H1 (cell line): ENCODE data around the gene RNU5D-1. TPM values are rescaled to one million over a fixed set of nuclear protein-coding genes. Genes with fewer than 3 reads are reported as not detected.

Experiments
- CTCF ChIA-PET: fragments of 300-600 bp; sonication (Branson Sonifier 250); formaldehyde crosslinking; loops from one replicate; lab custom pipeline; 2021; ENCODE audit not compliant: partially characterized antibody; lab: Charles Lee
- POLR2A ChIA-PET: fragments of 300-600 bp; sonication (Branson Sonifier 250); formaldehyde crosslinking; loops from one replicate; lab custom pipeline; 2021; ENCODE audit warnings: inconsistent platforms; ENCODE audit not compliant: partially characterized antibody; lab: Charles Lee
- DNase-seq, 2 experiments: peaks; one replicate each; pipeline versions ENCODE4 v3.0.0 to v3.0.0-alpha.2; 2010 to 2022; ENCODE audit warnings: low spot score in 2 of 2, low read depth in 1 of 2, mixed read lengths in 1 of 2
- FAIRE-seq: peaks from 2 replicates; lab custom pipeline; 2011; peaks lifted over from hg19 to GRCh38; lab: Jason Lieb, UNC
- H2AFZ ChIP-seq: 2 replicates; pipeline ENCODE4 v1.8.1; 2012; ENCODE audit warnings: low read length, inconsistent platforms
- H2AK5ac ChIP-seq: 2 replicates; pipeline ENCODE4 v1.6.1; 2013; ENCODE audit warnings: low read depth, low read length
- H2BK120ac ChIP-seq: replicated peaks from 2 replicates; pipeline ENCODE3; 2013; ENCODE audit warnings: low read depth, low read length, inconsistent platforms
- H2BK12ac ChIP-seq: 2 replicates; pipeline ENCODE4 v1.6.1; 2013; ENCODE audit warnings: low read depth, low read length
- H2BK15ac ChIP-seq: 2 replicates; pipeline ENCODE4 v1.6.1; 2013; ENCODE audit warnings: low read length
- H2BK20ac ChIP-seq: 2 replicates; pipeline ENCODE4 v1.6.1; 2013; ENCODE audit warnings: low read length
- H2BK5ac ChIP-seq: 2 replicates; pipeline ENCODE4 v1.6.1; 2013; ENCODE audit warnings: low read depth, low read length
- H3K14ac ChIP-seq: 2 replicates; pipeline ENCODE4 v1.6.1; 2013; ENCODE audit warnings: inconsistent platforms; ENCODE audit not compliant: insufficient read length
- H3K18ac ChIP-seq: 2 replicates; pipeline ENCODE4 v1.6.1; 2013; ENCODE audit warnings: low read length; ENCODE audit errors: extremely low read depth
- H3K23ac ChIP-seq: 2 replicates; pipeline ENCODE4 v1.6.1; 2013; ENCODE audit warnings: inconsistent platforms; ENCODE audit not compliant: insufficient read length
- H3K23me2 ChIP-seq: 2 replicates; pipeline ENCODE4 v1.6.1; 2013; ENCODE audit warnings: low read depth, low read length
- H3K27ac ChIP-seq: 2 replicates; pipeline ENCODE4 v1.6.1; 2011; ENCODE audit warnings: low read depth, low read length, inconsistent platforms
- H3K27me3 ChIP-seq, 4 experiments: replicated peaks in 1 of 4; 1 replicate in 1 of 4; 2 replicates in 3 of 4; pipeline versions ENCODE4 v1.6.1 to v1.8.1; 2011 to 2013; ENCODE audit warnings: low read length in 3 of 4, mild to moderate bottlenecking in 3 of 4, inconsistent platforms in 2 of 4, mixed read lengths in 2 of 4, moderate library complexity in 1 of 4; ENCODE audit not compliant: control insufficient read depth in 3 of 4, insufficient read depth in 3 of 4; ENCODE audit errors: extremely low read depth in 1 of 4
- H3K36me3 ChIP-seq, 4 experiments: 2 replicates each; pipeline versions ENCODE4 v1.6.1 to v1.8.1; 2011 to 2013; ENCODE audit warnings: mild to moderate bottlenecking in 4 of 4, low read length in 3 of 4, moderate library complexity in 2 of 4, control low read depth in 1 of 4, inconsistent platforms in 1 of 4; ENCODE audit not compliant: insufficient read depth in 4 of 4, control insufficient read depth in 2 of 4
- H3K4ac ChIP-seq: replicated peaks from 2 replicates; pipeline ENCODE3; 2013; ENCODE audit warnings: low read length, low read depth, mixed read lengths, inconsistent platforms; ENCODE audit not compliant: insufficient read length
- H3K4me1 ChIP-seq, 4 experiments: replicated peaks in 1 of 4; 1 replicate in 1 of 4; 2 replicates in 3 of 4; pipeline versions ENCODE4 v1.6.1 to v1.8.1; 2011 to 2013; ENCODE audit warnings: low read length in 3 of 4, inconsistent platforms in 2 of 4, mixed read lengths in 1 of 4; ENCODE audit not compliant: insufficient read depth in 4 of 4, control insufficient read depth in 3 of 4
- H3K4me2 ChIP-seq, 2 experiments: 2 replicates each; pipeline versions ENCODE4 v1.6.1 to v1.8.1; 2011 to 2013; ENCODE audit warnings: low read depth in 2 of 2, low read length in 2 of 2, control low read depth in 1 of 2, inconsistent platforms in 1 of 2, mild to moderate bottlenecking in 1 of 2; ENCODE audit not compliant: insufficient read depth in 1 of 2
- H3K4me3 ChIP-seq, 4 experiments: fragments of 200-600, 300-600 bp in 1 of 4; sonication (generic), shearing (Covaris generic), sonication (Bioruptor Twin) in 1 of 4; 2 replicates each; pipeline versions ENCODE4 v1.5.1 to v1.8.1; 2011 to 2016; ENCODE audit warnings: low read length in 4 of 4, low read depth in 3 of 4, control low read depth in 2 of 4, inconsistent platforms in 2 of 4, mild to moderate bottlenecking in 2 of 4, mixed read lengths in 1 of 4, moderate library complexity in 1 of 4; ENCODE audit not compliant: insufficient read depth in 2 of 4; ENCODE audit errors: extremely low read depth in 1 of 4
- H3K56ac ChIP-seq: replicated peaks from 2 replicates; pipeline ENCODE3; 2013; ENCODE audit warnings: low read depth, mild to moderate bottlenecking, mixed read lengths, low read length, inconsistent platforms; ENCODE audit not compliant: insufficient read length
- H3K79me1 ChIP-seq: 2 replicates; pipeline ENCODE4 v1.6.1; 2013; ENCODE audit warnings: low read depth, low read length, control low read depth
- H3K79me2 ChIP-seq, 2 experiments: 2 replicates each; pipeline versions ENCODE4 v1.6.1 to v1.8.1; 2012 to 2013; ENCODE audit warnings: low read length in 2 of 2, mild to moderate bottlenecking in 2 of 2, inconsistent platforms in 1 of 2; ENCODE audit not compliant: insufficient read depth in 2 of 2, control insufficient read depth in 1 of 2
- H3K9ac ChIP-seq, 4 experiments: replicated peaks in 1 of 4; 1 replicate in 1 of 4; 2 replicates in 3 of 4; pipeline versions ENCODE4 v1.6.1 to v1.8.1; 2011 to 2013; ENCODE audit warnings: low read depth in 3 of 4, low read length in 3 of 4, control low read depth in 2 of 4, mild to moderate bottlenecking in 2 of 4, moderate library complexity in 2 of 4, inconsistent platforms in 1 of 4; ENCODE audit errors: extremely low read depth in 1 of 4
- H3K9me3 ChIP-seq, 2 experiments: 2 replicates each; pipeline versions ENCODE4 v1.6.1 to v1.8.1; 2012 to 2013; ENCODE audit warnings: mild to moderate bottlenecking in 2 of 2, moderate library complexity in 2 of 2, control low read depth in 1 of 2, inconsistent platforms in 1 of 2, low read depth in 1 of 2, low read length in 1 of 2, mixed read lengths in 1 of 2; ENCODE audit not compliant: insufficient read depth in 2 of 2
- H4K20me1 ChIP-seq, 2 experiments: replicated peaks in 1 of 2; 2 replicates each; pipeline versions ENCODE3 to v1.8.1; 2011 to 2013; ENCODE audit warnings: inconsistent platforms in 2 of 2, low read length in 2 of 2, mild to moderate bottlenecking in 1 of 2; ENCODE audit not compliant: insufficient read depth in 2 of 2, control insufficient read depth in 1 of 2
- H4K5ac ChIP-seq: 2 replicates; pipeline ENCODE4 v1.6.1; 2013; ENCODE audit warnings: low read length, low read depth, mixed read lengths, inconsistent platforms; ENCODE audit not compliant: insufficient read length
- H4K8ac ChIP-seq: 2 replicates; pipeline ENCODE4 v1.8.0; 2013; ENCODE audit warnings: mild to moderate bottlenecking, moderate library complexity, low read length, inconsistent platforms; ENCODE audit not compliant: insufficient read depth; ENCODE audit errors: extremely low read depth
- H4K91ac ChIP-seq: replicated peaks from 2 replicates; pipeline ENCODE3; 2013; ENCODE audit warnings: low read length, mixed read lengths, inconsistent platforms; ENCODE audit not compliant: insufficient read length
- CBX5 ChIP-seq: fragments of 300-800, 300-1000 bp; sonication (generic); IDR thresholded peaks from 2 replicates; pipeline ENCODE4 v1.7.1; 2016; ENCODE audit warnings: antibody characterized with exemption, low read length, low read depth
- WGBS, 2 experiments: shearing (Covaris generic) in 1 of 2; methylation state at CpG; one replicate each; pipeline versions ENCODE4 v1.1.6 to v1.1.7; 2013 to 2015; ENCODE audit warnings: low lambda C conversion rate in 2 of 2, mixed read lengths in 2 of 2, inconsistent platforms in 1 of 2, low coverage in 1 of 2, missing lambda C conversion rate in 1 of 2; ENCODE audit not compliant: insufficient replicate concordance in 2 of 2, insufficient coverage in 1 of 2, insufficient read length in 1 of 2; ENCODE audit errors: extremely low coverage in 1 of 2, missing lambda C conversion rate in 1 of 2; 5-methylcytosine and 5-hydroxymethylcytosine counted together
- polyA plus RNA-seq, 7 experiments: library from polyadenylated mRNA; depleted of rRNA in 3 of 7; stranded (reverse) in 5 of 7; unstranded in 2 of 7; fragments of >200 nt in 5 of 7; fragments of 200-250 nt in 2 of 7; gene quantifications; 1 replicate in 5 of 7; 2 replicates in 1 of 7; 4 replicates in 1 of 7; pipeline versions ENCODE4 v1.2.1 to v1.2.3, GENCODE V29; 2011 to 2013; ENCODE audit warnings: missing spikeins in 2 of 7, mixed read lengths in 2 of 7
- total RNA-seq: library from RNA; stranded (reverse); fragmentation: NEBNext Ultra II Directional; extraction: Animal tissue kit (Norgen Biotek cat#: 25700); gene quantifications from 2 replicates; pipeline ENCODE4 v1.2.1, GENCODE V29; 2021

Gene RNU5D-1
- total and polyA plus RNA-seq, 2 of the 8 experiments (the other 6 are each of a cell fraction or from before 2014, with no cell fraction given) = under 0.01 TPM; not detected in 1

DNA sequence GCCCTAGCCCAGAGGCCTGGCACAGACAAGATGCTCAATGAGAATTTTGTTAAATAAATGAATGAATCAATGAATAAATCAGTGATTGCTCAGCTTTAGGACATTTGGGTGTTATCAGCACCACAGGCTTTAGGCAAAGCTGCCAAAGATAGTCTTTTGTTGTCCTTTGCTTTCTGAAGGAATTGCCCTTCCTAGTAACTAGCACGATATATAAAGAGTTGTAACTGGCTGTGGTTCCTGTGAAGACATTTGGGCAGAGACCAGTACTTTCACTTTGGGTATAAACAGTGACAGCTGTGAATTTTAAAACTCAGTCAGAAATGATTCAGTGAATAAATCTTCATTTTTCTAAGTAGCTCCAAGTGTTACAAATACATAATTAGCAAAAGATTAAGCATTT is 13.3 kb downstream of the RNU5D-1 start:
- no peak overlapping the region for H4K5ac ChIP-seq
- no peaks in the 10 kb centered on the region for H3K79me2 ChIP-seq
- ChIA-PET CTCF (interaction anchor here (0.6 to 10.2 kb wide), 14 partner anchors 8 to 361 kb away, joined by 3 to 107 read pairs (median 4); partner anchors contain the start of gene RNU5D-1), POLR2A (interaction anchor here (0.6 to 22.5 kb wide), 10 partner anchors 9 to 102 kb away, joined by 3 to 428 read pairs (median 3); partner anchors contain the start of genes BEST4, RNU5D-1 and RPS8)
- no peak overlapping the region for H3K18ac ChIP-seq
- H3K36me3 ChIP-seq = no peaks in the 10 kb centered on the region
- no peaks in the 10 kb centered on the region for H3K23me2 ChIP-seq
- H3K4me2 ChIP-seq = no peak overlapping the region
- no peaks in the 10 kb centered on the region for H3K9me3 ChIP-seq
- WGBS, 2 experiments = 96% methylated on average over 1 of the region's 1 CpG; no CpG with 5 or more reads in 1 of the 2 experiments
- no peak overlapping the region for H2BK20ac ChIP-seq
- no peak overlapping the region for H2BK15ac ChIP-seq
- H3K9ac ChIP-seq = no peak overlapping the region
- no peak for FAIRE-seq
- H3K14ac ChIP-seq = no peak overlapping the region
- no peak overlapping the region for H2BK5ac ChIP-seq
- no peak overlapping the region for H2BK120ac ChIP-seq
- no peak for TF ChIP-seq CBX5
- no peaks in the 10 kb centered on the region for H4K20me1 ChIP-seq
- H3K23ac ChIP-seq = no peak overlapping the region
- no peaks in the 10 kb centered on the region for H3K27me3 ChIP-seq
- H3K56ac ChIP-seq = no peak overlapping the region
- H2AFZ ChIP-seq = no peak overlapping the region
- DNase-seq = no peak
- H3K4me3 ChIP-seq = no peak overlapping the region
- H4K91ac ChIP-seq = no peak overlapping the region
- H3K27ac ChIP-seq = no peak overlapping the region
- no peak overlapping the region for H4K8ac ChIP-seq
- H2AK5ac ChIP-seq = no peak overlapping the region
- no peaks in the 10 kb centered on the region for H3K4me1 ChIP-seq
- no peaks in the 10 kb centered on the region for H3K79me1 ChIP-seq
- no peak overlapping the region for H2BK12ac ChIP-seq
- H3K4ac ChIP-seq = no peak overlapping the region
